Body of pancreas (tissue), 4 donors: ENCODE data around the gene SYNE2. TPM values are rescaled to one million over a fixed set of nuclear protein-coding genes. Genes with fewer than 3 reads are reported as not detected.
A peak's percentile ranks its signal among the peaks of the same experiment; 100 is the strongest.

Source experiments
- ATAC-seq: fragments of 150-250 bp; one replicate; pipeline ENCODE4 v1.9.1; 2016
- DNase-seq, 4 donors: peaks; one replicate each; pipeline ENCODE4 v3.0.0-alpha.2; 2019
- H3K27ac ChIP-seq, 4 donors: fragments of 200-600 bp; sonication (generic); 1 replicate in 3 of 4; 2 replicates in 1 of 4; pipeline versions ENCODE4 v1.5.1 to v1.6.1; 2016 to 2019; ENCODE audit warnings: mild to moderate bottlenecking in 1 of 4, mixed read lengths in 1 of 4, moderate library complexity in 1 of 4
- H3K27me3 ChIP-seq, 2 donors: fragments of 200-600 bp; sonication (generic); one replicate each; pipeline ENCODE4 v1.6.0; 2016; ENCODE audit warnings: mild to moderate bottlenecking in 1 of 2
- H3K36me3 ChIP-seq, 2 donors: fragments of 200-600 bp; sonication (generic); replicated peaks in 1 of 2; 2 replicates each; pipeline ENCODE4 v1.5.1; 2016; ENCODE audit warnings: low read depth in 2 of 2; ENCODE audit not compliant: insufficient read depth in 1 of 2
- H3K4me1 ChIP-seq: fragments of 200-600 bp; sonication (generic); one replicate; pipeline ENCODE4 v1.6.0; 2016
- H3K4me3 ChIP-seq, 2 donors: fragments of 200-600 bp; sonication (generic); 1 replicate in 1 of 2; 2 replicates in 1 of 2; pipeline ENCODE4 v1.5.1; 2016 to 2019
- H3K9me3 ChIP-seq, 3 donors: fragments of 200-600 bp; sonication (generic); 1 replicate in 2 of 3; 2 replicates in 1 of 3; pipeline ENCODE4 v1.5.1; 2016
- POLR2A ChIP-seq, 3 donors: fragments of 450-650 bp; IDR thresholded peaks; one replicate each; pipeline ENCODE4 v1.6.1; 2016; ENCODE audit warnings: antibody characterized with exemption in 3 of 3, mild to moderate bottlenecking in 2 of 3
- WGBS, 2 donors: methylation state at CpG; one replicate each; pipeline ENCODE4 v1.1.5; 2017; 5-methylcytosine and 5-hydroxymethylcytosine counted together
- intact Hi-C: fragments of 100-400 bp; cut with DNase I; formaldehyde crosslinking; loops from one replicate; pipeline ENCODE4 v1.15.1; 2023
- total RNA-seq, 2 donors: library from RNA; depleted of rRNA; stranded (reverse); fragments of >200 nt; gene quantifications; one replicate each; pipeline ENCODE4 v1.1.0, GENCODE V29; 2016
- TF ChIP-seq, protein P1 (sequence below), 7 experiments: fragments of 450-650 bp in 4 of 7; fragments of 200-600 bp in 3 of 7; sonication (generic) in 3 of 7; IDR thresholded peaks; one replicate each; pipeline ENCODE4 v1.5.1; 2016 to 2019; ENCODE audit warnings: antibody characterized with exemption in 7 of 7

The SYNE2 gene
- total RNA-seq, 2 donors from 2014 or later, result 163 to 240 TPM

DNA sequence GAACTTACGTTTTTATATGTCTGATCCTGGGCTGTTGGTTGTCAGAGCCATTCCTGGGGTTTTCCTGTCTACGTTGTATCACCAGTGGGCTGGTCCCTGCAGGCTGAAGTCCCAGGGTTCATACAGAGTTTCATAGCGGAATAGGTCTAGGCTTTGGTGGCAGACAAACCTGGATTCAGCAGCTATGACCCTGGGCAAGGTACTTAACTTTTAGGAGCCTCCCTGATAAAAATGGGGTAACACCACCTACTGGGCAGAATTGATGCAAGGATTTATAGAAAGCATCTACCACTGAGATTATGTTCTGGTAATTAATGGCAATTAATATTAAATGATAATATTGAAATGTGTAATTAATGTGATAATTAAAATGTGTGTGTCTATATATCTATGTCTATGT is 141.2 kb downstream of the SYNE2 start:
- intact Hi-C loops, result no loop called here
- DNase-seq (peak in 1 of 4 donors; percentile 13), ATAC-seq (no peak)
- TF ChIP-seq POLR2A (IDR thresholded peaks at IDR 0.05), result no peak
- TF ChIP-seq, protein P1, sequence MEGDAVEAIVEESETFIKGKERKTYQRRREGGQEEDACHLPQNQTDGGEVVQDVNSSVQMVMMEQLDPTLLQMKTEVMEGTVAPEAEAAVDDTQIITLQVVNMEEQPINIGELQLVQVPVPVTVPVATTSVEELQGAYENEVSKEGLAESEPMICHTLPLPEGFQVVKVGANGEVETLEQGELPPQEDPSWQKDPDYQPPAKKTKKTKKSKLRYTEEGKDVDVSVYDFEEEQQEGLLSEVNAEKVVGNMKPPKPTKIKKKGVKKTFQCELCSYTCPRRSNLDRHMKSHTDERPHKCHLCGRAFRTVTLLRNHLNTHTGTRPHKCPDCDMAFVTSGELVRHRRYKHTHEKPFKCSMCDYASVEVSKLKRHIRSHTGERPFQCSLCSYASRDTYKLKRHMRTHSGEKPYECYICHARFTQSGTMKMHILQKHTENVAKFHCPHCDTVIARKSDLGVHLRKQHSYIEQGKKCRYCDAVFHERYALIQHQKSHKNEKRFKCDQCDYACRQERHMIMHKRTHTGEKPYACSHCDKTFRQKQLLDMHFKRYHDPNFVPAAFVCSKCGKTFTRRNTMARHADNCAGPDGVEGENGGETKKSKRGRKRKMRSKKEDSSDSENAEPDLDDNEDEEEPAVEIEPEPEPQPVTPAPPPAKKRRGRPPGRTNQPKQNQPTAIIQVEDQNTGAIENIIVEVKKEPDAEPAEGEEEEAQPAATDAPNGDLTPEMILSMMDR (IDR thresholded peaks at IDR 0.05), result peak in 5 of 7 experiments; percentile 27 to 43 (median 33)
- no peaks in the 10 kb centered on the region for H3K9me3 ChIP-seq
- no peak overlapping the region for H3K4me3 ChIP-seq
- no peak overlapping the region for H3K27ac ChIP-seq
- H3K27me3 ChIP-seq, result no peaks in the 10 kb centered on the region
- 76 to 84% methylated on average over 3 of the region's 3 CpGs for WGBS, 2 donors
- no peaks in the 10 kb centered on the region for H3K4me1 ChIP-seq
- peaks cover 8 to 10% of the 10 kb centered on the region in 2 donors for H3K36me3 ChIP-seq

DNA sequence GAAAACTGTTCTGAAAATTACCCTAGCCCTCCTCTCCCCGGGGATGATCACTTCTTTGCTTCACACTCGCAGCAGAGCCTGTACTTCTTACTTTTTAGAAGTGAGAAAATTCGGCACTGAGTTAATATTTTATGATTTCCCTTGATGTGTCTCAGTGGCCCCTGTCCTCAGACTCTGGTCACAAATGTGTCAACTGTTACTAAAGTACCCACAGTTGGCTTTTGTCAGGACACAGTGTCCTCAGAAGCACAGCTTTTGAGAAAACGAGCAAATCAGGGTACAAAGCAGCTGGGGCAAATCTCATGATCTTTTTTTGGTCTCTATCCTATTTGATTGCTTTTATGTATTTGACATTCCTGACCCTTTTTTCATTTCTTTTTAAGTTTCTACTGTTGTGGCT is 142.5 kb downstream of the SYNE2 start:
- intact Hi-C loops, result no loop called here
- H3K27ac ChIP-seq, result no peak overlapping the region
- peaks cover 8 to 12% of the 10 kb centered on the region in 2 donors for H3K36me3 ChIP-seq
- no peaks in the 10 kb centered on the region for H3K9me3 ChIP-seq
- no peak for DNase-seq
- 71 to 77% methylated on average over 4 of the region's 4 CpGs for WGBS, 2 donors
- no peak for TF ChIP-seq POLR2A (IDR thresholded peaks at IDR 0.05)
- TF ChIP-seq, protein P1 (IDR thresholded peaks at IDR 0.05), result no peak
- no peak overlapping the region for H3K4me3 ChIP-seq
- no peak for ATAC-seq
- H3K27me3 ChIP-seq, result no peaks in the 10 kb centered on the region
- H3K4me1 ChIP-seq, result no peaks in the 10 kb centered on the region

DNA sequence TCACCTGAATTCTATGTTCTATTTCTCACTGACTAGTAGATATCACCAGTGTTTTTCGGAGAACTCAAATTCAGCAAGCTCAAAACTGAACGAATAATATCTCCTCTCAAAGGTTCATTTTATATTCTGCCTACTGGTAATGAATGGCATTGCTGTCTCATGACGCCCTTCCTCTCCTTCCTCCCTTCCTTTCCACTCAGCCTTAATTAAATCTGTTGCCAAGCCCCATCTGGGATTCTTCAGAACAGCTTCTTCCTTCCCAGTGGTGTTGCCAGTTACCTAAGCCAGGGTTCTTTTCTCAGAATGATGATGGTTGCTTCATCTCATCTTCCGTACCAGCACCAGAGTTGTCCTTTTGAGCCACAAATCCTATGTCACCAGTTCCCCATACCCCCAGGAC is 143.2 kb downstream of the SYNE2 start:
- TF ChIP-seq, protein P1 (IDR thresholded peaks at IDR 0.05), result no peak
- TF ChIP-seq POLR2A (IDR thresholded peaks at IDR 0.05), result no peak
- 77 to 78% methylated on average over 4 of the region's 4 CpGs for WGBS, 2 donors
- Histone ChIP-seq H3K9me3 (no peaks in the 10 kb centered on the region), H3K27ac (no peak overlapping the region), H3K4me3 (no peak overlapping the region), H3K27me3 (no peaks in the 10 kb centered on the region), H3K36me3 (peaks cover 5 to 13% of the 10 kb centered on the region in 2 donors), H3K4me1 (no peaks in the 10 kb centered on the region)
- DNase-seq (no peak), ATAC-seq (no peak)
- intact Hi-C loops, result no loop called here

DNA sequence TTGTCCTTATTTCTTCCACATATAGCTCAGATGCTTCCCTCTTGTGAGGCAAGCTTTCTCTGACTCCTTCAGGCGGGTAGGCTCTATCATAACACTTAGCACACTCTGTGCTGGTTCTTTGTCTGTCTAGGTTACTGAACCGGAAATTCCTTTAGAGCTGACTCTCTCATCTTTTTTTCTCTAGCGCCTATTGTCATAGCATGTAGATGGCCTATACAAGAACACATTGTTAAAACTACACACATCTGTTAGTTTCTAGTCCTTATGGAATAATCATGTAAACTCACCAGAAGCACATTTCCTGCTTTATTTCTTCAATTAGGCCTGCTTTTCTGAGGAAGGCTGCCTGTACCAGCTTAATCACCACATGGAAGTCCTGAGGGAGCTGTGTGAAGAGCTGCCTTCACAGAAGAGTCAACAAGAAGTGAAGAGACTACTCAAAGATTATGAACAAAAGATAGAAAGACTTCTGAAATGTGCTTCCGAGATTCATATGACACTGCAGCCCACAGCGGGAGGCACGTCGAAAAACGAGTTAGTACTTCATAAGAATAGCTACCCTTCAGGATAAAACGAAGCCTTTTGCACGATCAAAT is 143.9 kb downstream of the SYNE2 start:
- TF ChIP-seq POLR2A (IDR thresholded peaks at IDR 0.05), result no peak
- TF ChIP-seq, protein P1 (IDR thresholded peaks at IDR 0.05), result no peak
- no peak for DNase-seq
- H3K36me3 ChIP-seq, result peaks cover 0 to 15% of the 10 kb centered on the region in 2 donors
- no peak overlapping the region for H3K4me3 ChIP-seq
- H3K27ac ChIP-seq, result no peak overlapping the region
- H3K9me3 ChIP-seq, result no peaks in the 10 kb centered on the region
- 89 to 92% methylated on average over 10 of the region's 10 CpGs for WGBS, 2 donors
- H3K4me1 ChIP-seq, result no peaks in the 10 kb centered on the region
- no peaks in the 10 kb centered on the region for H3K27me3 ChIP-seq
- no peak for ATAC-seq
- intact Hi-C loops, result no loop called here

DNA sequence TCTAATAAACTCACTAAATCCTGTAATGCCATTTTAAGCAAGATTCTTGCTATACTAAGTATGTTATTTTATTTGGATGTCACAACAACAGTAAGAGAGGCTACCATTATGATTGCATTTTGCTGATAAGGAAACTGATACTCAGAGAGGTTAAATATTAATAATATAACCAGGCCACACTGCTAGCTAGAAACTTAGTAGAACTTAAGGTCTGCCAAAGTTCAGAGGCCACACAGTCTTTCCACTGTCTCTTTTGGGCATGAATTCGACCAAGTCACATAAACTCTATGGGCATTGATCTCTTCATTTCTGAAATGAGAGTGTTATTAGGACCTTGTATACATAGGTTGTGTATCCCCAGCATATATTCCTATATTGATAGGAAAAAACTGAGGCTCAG is 147.9 kb downstream of the SYNE2 start:
- intact Hi-C loops, result no loop called here
- WGBS, 2 donors, result 32 to 44% methylated on average over 1 of the region's 1 CpG
- no peaks in the 10 kb centered on the region for H3K4me1 ChIP-seq
- peaks cover 9 to 18% of the 10 kb centered on the region in 2 donors for H3K36me3 ChIP-seq
- H3K27ac ChIP-seq, result no peak overlapping the region
- ATAC-seq (no peak), DNase-seq (no peak)
- no peaks in the 10 kb centered on the region for H3K27me3 ChIP-seq
- TF ChIP-seq POLR2A (IDR thresholded peaks at IDR 0.05), result no peak
- TF ChIP-seq, protein P1 (IDR thresholded peaks at IDR 0.05), result no peak
- H3K9me3 ChIP-seq, result no peaks in the 10 kb centered on the region
- H3K4me3 ChIP-seq, result no peak overlapping the region
